ENCODE data around the gene ASB4.

DNA sequence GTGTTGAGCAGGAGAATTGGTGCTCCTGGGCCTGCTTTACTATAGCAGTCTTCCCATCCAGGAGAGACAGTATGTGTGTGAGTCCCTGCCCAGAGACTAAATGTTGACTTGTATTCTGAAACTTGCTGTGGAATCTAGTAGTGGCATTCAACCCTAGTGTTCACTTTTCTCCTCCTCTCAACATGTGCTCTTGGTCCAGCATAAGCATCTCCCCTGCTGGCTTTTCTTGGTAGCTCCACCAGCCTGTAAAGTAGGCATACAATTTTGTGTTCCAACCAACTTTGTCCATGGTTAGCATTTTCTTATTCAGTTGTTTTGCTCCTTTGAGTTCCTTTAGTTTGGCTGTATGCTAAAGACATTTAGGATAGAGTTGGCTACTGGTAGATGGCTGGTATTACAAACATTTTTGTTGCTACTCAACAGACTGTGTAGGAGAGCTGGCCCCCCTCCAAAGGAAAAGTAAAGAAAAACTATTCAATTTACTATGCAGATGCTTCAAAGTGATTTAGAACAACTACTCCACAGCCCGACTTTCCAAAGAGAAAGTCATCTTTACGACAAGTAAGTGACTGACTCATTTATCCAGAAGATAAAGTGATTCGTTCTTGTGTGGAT, 46.0 kb downstream of the ASB4 start:
- TF ChIP-seq, protein P1, sequence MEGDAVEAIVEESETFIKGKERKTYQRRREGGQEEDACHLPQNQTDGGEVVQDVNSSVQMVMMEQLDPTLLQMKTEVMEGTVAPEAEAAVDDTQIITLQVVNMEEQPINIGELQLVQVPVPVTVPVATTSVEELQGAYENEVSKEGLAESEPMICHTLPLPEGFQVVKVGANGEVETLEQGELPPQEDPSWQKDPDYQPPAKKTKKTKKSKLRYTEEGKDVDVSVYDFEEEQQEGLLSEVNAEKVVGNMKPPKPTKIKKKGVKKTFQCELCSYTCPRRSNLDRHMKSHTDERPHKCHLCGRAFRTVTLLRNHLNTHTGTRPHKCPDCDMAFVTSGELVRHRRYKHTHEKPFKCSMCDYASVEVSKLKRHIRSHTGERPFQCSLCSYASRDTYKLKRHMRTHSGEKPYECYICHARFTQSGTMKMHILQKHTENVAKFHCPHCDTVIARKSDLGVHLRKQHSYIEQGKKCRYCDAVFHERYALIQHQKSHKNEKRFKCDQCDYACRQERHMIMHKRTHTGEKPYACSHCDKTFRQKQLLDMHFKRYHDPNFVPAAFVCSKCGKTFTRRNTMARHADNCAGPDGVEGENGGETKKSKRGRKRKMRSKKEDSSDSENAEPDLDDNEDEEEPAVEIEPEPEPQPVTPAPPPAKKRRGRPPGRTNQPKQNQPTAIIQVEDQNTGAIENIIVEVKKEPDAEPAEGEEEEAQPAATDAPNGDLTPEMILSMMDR (IDR thresholded peaks at IDR 0.05; ENCODE audit: insufficient read depth, low read length): no peak
- TF ChIP-seq POLR2AphosphoS5 (IDR thresholded peaks at IDR 0.05; ENCODE audit: low read depth): no peak
- TF ChIP-seq, protein P2, sequence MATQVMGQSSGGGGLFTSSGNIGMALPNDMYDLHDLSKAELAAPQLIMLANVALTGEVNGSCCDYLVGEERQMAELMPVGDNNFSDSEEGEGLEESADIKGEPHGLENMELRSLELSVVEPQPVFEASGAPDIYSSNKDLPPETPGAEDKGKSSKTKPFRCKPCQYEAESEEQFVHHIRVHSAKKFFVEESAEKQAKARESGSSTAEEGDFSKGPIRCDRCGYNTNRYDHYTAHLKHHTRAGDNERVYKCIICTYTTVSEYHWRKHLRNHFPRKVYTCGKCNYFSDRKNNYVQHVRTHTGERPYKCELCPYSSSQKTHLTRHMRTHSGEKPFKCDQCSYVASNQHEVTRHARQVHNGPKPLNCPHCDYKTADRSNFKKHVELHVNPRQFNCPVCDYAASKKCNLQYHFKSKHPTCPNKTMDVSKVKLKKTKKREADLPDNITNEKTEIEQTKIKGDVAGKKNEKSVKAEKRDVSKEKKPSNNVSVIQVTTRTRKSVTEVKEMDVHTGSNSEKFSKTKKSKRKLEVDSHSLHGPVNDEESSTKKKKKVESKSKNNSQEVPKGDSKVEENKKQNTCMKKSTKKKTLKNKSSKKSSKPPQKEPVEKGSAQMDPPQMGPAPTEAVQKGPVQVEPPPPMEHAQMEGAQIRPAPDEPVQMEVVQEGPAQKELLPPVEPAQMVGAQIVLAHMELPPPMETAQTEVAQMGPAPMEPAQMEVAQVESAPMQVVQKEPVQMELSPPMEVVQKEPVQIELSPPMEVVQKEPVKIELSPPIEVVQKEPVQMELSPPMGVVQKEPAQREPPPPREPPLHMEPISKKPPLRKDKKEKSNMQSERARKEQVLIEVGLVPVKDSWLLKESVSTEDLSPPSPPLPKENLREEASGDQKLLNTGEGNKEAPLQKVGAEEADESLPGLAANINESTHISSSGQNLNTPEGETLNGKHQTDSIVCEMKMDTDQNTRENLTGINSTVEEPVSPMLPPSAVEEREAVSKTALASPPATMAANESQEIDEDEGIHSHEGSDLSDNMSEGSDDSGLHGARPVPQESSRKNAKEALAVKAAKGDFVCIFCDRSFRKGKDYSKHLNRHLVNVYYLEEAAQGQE (IDR thresholded peaks at IDR 0.05; ENCODE audit: insufficient replicate concordance, low read depth): no peak

All from HL-60 (cell line).